GM19372 (cell line): ENCODE measurements around the gene DOCK2.
"Not testable (repeated sequence)": the region's sequence is repeated elsewhere in the genome, so short reads cannot be mapped to it uniquely, and the experiment has no call there.

Experiments used
- ATAC-seq: cut with Tn5 transposase; IDR thresholded peaks from one replicate; pipeline ENCODE4 v1.9.1; 2021; ENCODE audit warnings: mild to moderate bottlenecking, low read depth, moderate library complexity; ENCODE audit not compliant: unreplicated experiment

Gene DOCK2

GRCh38 chr5:169805937-169806700 is 169.0 kb downstream of the DOCK2 start:
- peak; percentile 53 for ATAC-seq

GRCh38 chr5:169808118-169808581 is 171.1 kb downstream of the DOCK2 start:
- ATAC-seq: no peak

DNA sequence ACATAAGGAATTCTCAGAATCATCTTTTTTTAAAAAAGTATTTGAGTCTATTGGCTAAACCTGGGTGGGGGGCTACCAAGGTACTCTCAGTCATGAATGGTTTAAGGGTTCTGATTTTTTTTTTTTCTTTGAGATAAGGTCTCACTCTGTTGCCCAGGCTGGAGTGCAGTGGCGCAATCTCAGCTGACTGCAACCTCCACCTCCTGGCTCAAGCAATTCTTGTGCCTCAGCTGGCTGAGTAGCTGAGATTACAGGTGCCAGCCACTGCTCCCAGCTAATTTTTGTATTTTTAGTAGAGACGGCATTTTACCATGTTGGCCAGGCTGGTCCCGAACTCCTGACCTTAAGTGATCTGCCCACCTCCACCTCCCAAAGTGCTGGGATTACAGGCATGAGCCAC is 171.8 kb downstream of the DOCK2 start:
- not testable (repeated sequence) for ATAC-seq

DNA sequence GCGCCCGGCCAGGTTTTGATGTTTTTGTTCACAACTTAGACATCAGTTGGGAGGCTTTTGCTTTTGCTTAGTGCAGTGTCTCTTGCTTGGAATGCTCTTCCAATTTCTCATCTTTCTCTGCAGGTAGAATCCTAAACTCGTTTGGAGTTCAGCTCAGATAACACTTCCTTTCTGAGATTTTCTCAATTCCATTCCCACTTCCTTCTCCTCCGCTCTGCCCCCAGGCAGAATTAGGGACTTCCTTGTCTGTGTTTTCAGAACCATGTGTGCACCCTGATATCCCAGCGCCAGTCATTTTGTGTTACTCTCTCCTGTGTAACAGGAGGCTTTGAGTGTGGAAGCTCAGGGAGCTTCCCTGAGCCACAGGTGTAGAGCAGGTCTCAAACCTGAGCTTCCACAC is 172.2 kb downstream of the DOCK2 start:
- no peak for ATAC-seq

DNA sequence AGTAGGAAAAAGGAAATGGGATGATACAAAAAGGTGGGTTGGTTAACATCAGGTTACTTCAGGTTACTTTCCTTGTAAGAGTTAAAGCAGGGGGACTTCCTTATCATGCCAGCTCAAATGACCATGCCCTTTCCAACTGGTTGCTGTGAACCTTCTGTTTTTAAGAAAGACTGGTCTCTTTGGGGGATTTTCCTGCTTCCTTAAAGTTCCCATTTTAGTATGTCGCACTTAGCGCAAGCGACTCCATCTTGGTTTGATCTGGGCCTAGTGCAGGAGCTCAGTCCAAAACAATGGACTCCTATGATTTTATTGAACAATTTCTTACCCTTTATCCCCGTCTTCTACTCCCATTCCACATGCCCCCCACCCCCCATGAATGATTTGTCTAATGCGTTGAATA is 173.4 kb downstream of the DOCK2 start:
- no peak for ATAC-seq

- ATAC-seq: no peak
Measured at GRCh38 chr5:169811023-169811422, 173.9 kb downstream of the DOCK2 start.

DNA sequence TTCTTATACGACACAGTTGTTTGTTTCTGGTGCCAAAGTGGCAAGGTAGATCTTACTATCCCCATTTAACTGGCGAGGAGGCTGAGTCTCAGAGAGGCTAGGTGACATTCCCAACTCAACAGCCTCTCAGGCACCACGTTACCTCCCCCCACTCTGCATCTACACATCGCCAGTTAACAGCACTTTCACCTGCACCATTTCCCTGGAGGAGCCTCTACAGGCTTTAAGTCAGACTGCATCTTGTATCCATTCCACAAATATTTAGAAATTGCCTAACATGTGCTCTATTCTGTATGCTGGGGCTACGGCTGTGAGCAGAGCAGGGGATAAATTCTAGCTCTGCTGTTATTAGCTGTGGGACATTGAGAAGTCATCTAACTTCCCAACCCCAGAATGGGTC is 174.6 kb downstream of the DOCK2 start:
- no peak for ATAC-seq

DNA sequence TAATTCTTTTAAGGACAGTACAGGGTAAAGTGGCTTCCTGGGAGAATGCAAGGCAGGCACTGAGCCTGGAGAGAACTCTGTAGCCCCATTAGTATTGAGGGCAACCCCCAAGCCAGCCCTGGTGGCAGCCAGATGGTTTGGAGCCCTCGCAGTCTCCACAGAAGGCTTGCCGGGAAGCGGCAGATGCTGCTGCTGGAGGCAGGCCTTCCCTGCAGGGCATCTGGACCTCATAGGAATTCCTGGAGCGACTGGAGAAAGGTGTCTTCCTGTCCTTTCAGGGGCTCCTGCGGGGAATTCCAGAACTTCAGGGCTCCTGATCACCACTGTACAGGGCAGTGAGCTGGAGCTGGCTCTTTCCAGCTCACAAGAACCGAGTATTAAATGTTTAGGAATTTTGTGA is 175.7 kb downstream of the DOCK2 start:
- ATAC-seq: no peak

DNA sequence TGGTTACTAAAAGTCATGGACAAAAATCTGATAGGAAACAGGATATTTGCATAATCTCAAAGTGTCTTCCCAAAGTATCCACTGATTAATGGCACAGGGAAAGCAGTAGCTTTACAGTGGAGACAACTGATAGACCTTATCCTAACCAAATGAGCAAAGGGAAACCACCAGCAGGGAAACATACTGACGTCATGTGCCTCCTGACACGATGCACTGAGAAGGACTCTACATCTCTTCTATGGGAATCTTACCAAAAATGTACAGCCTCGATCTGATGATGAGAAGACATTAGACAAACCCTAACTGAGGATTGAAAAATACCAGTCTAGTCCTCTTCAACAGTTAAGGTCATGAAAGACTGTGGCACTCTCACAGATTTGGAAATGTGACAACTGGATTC is 177.0 kb downstream of the DOCK2 start:
- ATAC-seq: no peak

DNA sequence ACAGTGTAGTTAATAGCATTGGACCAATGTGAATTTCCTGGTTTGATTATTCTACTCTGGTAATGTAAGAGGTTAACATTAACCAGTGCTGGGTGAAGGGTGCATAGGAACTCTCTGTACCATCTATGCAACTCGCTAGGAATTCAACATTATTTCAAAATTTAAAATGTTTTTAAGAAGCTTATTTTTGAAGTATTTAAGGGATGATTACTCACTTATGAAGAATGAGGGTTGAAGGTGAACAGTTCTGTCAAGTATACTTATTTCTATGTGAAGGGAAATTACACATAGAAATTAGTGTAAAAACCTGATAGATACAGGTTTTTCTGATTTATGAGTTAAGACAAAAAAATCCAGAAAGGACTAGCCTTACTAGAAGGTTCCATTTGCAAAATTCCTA is 177.4 kb downstream of the DOCK2 start:
- ATAC-seq: no peak

- ATAC-seq: no peak
Measured at GRCh38 chr5:169817031-169817430, 180.0 kb downstream of the DOCK2 start.

DNA sequence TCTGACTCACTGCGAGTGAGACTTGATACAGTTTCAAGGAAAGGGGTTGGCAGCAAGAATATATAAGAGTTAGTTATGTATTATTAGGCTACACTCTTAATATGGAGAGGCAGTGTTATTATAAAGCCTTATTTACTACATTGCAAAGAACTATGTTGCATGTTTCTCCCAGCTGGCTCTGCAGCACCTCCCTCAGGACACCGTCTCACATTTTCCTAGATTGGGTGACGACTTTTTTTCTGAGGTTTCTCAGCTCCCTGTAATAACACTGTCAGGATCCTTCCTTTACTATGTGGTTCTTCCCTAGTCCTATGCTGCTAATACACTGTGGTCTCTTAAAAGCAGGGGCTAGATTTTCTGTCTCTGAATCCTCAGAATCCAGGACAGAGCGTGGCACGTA is 189.5 kb downstream of the DOCK2 start:
- ATAC-seq: no peak

- no peak for ATAC-seq
Measured at GRCh38 chr5:169827769-169828168, 190.7 kb downstream of the DOCK2 start.

DNA sequence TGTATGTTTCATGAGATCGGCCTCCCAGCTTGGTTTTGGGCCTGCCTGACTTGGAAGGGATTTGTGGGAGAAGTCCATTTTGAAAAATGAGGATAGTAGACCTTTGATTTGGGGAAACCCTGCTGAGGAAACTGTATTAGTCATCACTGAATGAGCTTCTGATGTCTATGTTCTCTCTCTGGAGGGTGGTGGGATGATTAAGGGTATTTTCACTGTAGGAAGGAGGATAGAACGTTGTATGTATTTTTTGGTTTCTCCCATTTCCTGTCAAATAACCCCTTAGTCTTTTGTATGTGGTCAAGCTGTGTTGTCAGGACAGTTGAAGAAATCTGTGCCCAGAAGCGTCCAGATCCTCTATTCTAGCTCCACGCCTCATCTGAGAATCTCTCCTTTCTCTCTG is 191.3 kb downstream of the DOCK2 start:
- ATAC-seq: no peak

GRCh38 chr5:169831331-169831730 is 194.3 kb downstream of the DOCK2 start:
- no peak for ATAC-seq

DNA sequence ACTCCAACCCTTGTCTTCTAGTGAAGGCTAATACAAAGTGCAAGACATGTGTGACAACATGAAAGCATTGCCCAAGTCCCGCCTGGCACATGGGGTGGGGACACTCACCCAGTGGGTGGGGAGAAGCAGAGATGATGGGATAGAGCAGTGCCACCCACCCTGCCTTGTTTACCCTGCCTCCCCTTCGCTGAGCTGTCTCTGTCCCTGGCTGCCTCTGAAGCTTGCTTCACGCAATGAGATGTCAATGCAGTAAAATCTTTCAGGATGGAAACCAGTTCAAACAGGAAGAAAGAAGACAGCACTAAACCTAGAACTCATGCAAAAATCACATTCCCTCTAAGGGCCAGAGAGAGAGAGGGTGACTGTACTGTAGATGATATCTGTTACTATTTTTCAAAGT is 195.2 kb downstream of the DOCK2 start:
- no peak for ATAC-seq

GRCh38 chr5:169832845-169833244 is 195.8 kb downstream of the DOCK2 start:
- no peak for ATAC-seq

GRCh38 chr5:169833681-169834292 is 196.7 kb downstream of the DOCK2 start:
- ATAC-seq: not testable (repeated sequence)

GRCh38 chr5:169834540-169834939 is 197.5 kb downstream of the DOCK2 start:
- ATAC-seq: not testable (repeated sequence)

DNA sequence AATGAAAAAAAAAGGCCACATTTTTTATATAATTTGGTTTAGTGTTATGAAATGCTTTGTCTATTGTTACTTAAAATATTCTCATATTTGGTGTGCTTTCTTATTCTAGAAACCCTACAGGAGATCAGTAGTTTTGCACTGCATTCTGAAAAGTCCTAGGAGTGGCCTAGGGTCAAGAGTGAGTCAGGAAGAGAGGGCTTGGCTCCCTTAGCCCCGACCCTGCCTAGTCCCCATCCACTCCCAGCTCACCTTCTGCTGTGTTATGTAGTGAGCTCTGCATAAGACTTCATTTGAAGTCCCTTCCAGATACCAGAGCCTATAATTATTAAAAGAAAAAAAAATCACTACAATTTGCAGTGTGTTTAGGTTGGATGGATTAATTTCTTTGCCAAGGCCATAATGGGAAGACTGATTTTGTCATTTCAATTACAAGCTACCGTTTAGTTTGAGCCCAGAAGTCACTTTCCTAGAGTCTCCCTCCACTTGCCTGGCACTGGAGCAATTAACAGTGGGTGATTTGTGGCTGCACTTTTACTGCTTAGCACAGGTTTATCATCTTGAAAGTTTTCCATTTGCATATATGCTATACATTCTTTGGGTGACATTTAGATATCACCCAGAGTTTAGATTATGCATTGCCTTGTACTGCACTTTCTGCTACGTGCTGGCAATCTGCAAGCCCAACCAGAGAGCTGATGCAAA is 199.9 kb downstream of the DOCK2 start:
- ATAC-seq: no peak

DNA sequence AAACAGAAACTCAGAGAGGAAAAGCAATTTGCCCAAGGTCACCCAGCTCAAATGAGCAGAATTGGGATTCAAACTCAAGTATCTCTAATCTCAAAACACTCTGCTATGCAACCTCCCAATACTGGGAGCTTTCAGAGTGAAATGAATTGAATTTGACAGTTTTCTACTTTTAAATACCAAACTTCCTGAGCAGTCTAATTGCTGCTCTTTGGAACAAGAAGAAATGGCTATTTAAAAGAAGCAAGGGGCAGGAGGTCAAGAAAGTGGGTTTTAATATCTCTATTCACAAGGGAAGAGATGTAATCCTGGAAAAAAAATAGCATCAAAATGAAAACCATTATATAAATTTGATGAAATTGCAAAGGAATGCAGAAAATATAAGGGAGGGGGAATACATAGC is 200.6 kb downstream of the DOCK2 start:
- ATAC-seq: no peak

DNA sequence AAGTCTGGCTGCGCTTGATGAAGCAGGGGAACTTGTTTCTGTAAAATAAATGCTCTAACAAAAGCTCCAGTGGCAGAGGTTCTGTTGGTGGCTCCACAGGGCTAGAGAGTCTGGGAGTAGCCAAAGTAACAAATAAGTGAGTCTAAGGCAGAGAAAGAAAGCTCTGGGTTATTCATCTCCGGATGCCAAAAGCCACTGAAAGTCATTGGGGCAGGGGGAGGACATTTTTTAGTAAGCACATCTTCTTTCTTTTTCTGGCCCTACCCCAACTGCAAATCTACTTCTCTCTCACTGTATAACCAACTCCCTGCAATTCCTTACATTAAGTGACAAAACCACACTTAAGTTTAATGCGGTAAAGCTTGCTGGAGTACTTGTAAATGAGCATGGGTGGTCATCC is 201.6 kb downstream of the DOCK2 start:
- ATAC-seq: peak; percentile 85
